GM18858 (cell line): ENCODE data around the gene CNTNAP2.

Source experiments
- ATAC-seq: cut with Tn5 transposase; IDR thresholded peaks from one replicate; pipeline ENCODE4 v1.9.1; 2021; ENCODE audit not compliant: unreplicated experiment

Gene CNTNAP2

GRCh38 chr7:148155000-148155399 is 2038.4 kb downstream of the CNTNAP2 start:
- no peak for ATAC-seq

GRCh38 chr7:148155826-148156225 is 2039.2 kb downstream of the CNTNAP2 start:
- ATAC-seq, result no peak

- no peak for ATAC-seq
Observed at GRCh38 chr7:148156233-148156632, 2039.6 kb downstream of the CNTNAP2 start.

- ATAC-seq, result no peak
Observed at GRCh38 chr7:148159331-148159730, 2042.7 kb downstream of the CNTNAP2 start.

GRCh38 chr7:148161776-148162175 is 2045.2 kb downstream of the CNTNAP2 start:
- no peak for ATAC-seq

GRCh38 chr7:148162808-148163207 is 2046.2 kb downstream of the CNTNAP2 start:
- no peak for ATAC-seq

- ATAC-seq, result no peak
Observed at GRCh38 chr7:148163246-148163645, 2046.6 kb downstream of the CNTNAP2 start.

- ATAC-seq, result no peak
Observed at GRCh38 chr7:148172920-148173319, 2056.3 kb downstream of the CNTNAP2 start.

GRCh38 chr7:148173369-148173768 is 2056.8 kb downstream of the CNTNAP2 start:
- ATAC-seq, result no peak

- ATAC-seq, result no peak
Observed at GRCh38 chr7:148174376-148174775, 2057.8 kb downstream of the CNTNAP2 start.

- ATAC-seq, result no peak
Observed at GRCh38 chr7:148175512-148175911, 2058.9 kb downstream of the CNTNAP2 start.

GRCh38 chr7:148177972-148178371 is 2061.4 kb downstream of the CNTNAP2 start:
- no peak for ATAC-seq

GRCh38 chr7:148180075-148180474 is 2063.5 kb downstream of the CNTNAP2 start:
- ATAC-seq, result no peak

- no peak for ATAC-seq
Observed at GRCh38 chr7:148182264-148182663, 2065.7 kb downstream of the CNTNAP2 start.

GRCh38 chr7:148185041-148185440 is 2068.4 kb downstream of the CNTNAP2 start:
- ATAC-seq, result no peak

GRCh38 chr7:148187471-148187870 is 2070.9 kb downstream of the CNTNAP2 start:
- no peak for ATAC-seq

- ATAC-seq, result no peak
Observed at GRCh38 chr7:148191391-148192065, 2074.9 kb downstream of the CNTNAP2 start.

GRCh38 chr7:148192491-148192890 is 2075.9 kb downstream of the CNTNAP2 start:
- ATAC-seq, result no peak

GRCh38 chr7:148201992-148202391 is 2085.4 kb downstream of the CNTNAP2 start:
- no peak for ATAC-seq

- no peak for ATAC-seq
Observed at GRCh38 chr7:148204639-148205304, 2088.2 kb downstream of the CNTNAP2 start.

- no peak for ATAC-seq
Observed at GRCh38 chr7:148209643-148210190, 2093.1 kb downstream of the CNTNAP2 start.

GRCh38 chr7:148210804-148211325 is 2094.3 kb downstream of the CNTNAP2 start:
- ATAC-seq, result no peak
